Lower leg skin (tissue), 4 donors: Measurements from ENCODE around the gene RRP1B. TPM values are rescaled to one million over a fixed set of nuclear protein-coding genes. Genes with fewer than 3 reads are reported as not detected.

ENCODE experiments used
- DNase-seq, 2 donors: peaks; one replicate each; pipeline ENCODE4 v3.0.0-alpha.2; 2019; ENCODE audit warnings: low spot score in 2 of 2
- H3K4me3 ChIP-seq: fragments of 200-600 bp; sonication (generic); 2 replicates; pipeline ENCODE4 v1.5.1; 2017; ENCODE audit warnings: mild to moderate bottlenecking, low read depth; ENCODE audit not compliant: poor library complexity, severe bottlenecking
- POLR2A ChIP-seq, 2 donors: fragments of 450-650 bp; IDR thresholded peaks; one replicate each; pipeline ENCODE4 v1.6.1; 2016 to 2017; ENCODE audit warnings: antibody characterized with exemption in 2 of 2, mild to moderate bottlenecking in 1 of 2, moderate library complexity in 1 of 2
- WGBS, 2 donors: methylation state at CpG; one replicate each; pipeline ENCODE4 v1.1.5; 2018; 5-methylcytosine and 5-hydroxymethylcytosine counted together
- intact Hi-C: fragments of 100-400 bp; cut with DNase I; formaldehyde crosslinking; loops from one replicate; pipeline ENCODE4 v1.15.0; 2023; ENCODE audit warnings: low total_unique reads
- total RNA-seq, 4 donors: library from RNA; depleted of rRNA; stranded (reverse); fragments of >200 nt; gene quantifications; one replicate each; pipeline ENCODE4 v1.1.0, GENCODE V29; 2016
- TF ChIP-seq, protein P1 (sequence below), 3 donors: fragments of 450-650 bp; IDR thresholded peaks; one replicate each; pipeline ENCODE4 v1.5.1; 2016; ENCODE audit warnings: antibody characterized with exemption in 3 of 3, mild to moderate bottlenecking in 3 of 3, moderate library complexity in 2 of 3

The RRP1B gene
- total RNA-seq, 4 donors from 2014 or later: 15.4 to 22.2 (median 19.5) TPM

- WGBS, 2 donors: 86 to 87% methylated on average over 3 of the region's 3 CpGs
- intact Hi-C loops: no loop called here
- no peak for DNase-seq
- TF ChIP-seq, protein P1, sequence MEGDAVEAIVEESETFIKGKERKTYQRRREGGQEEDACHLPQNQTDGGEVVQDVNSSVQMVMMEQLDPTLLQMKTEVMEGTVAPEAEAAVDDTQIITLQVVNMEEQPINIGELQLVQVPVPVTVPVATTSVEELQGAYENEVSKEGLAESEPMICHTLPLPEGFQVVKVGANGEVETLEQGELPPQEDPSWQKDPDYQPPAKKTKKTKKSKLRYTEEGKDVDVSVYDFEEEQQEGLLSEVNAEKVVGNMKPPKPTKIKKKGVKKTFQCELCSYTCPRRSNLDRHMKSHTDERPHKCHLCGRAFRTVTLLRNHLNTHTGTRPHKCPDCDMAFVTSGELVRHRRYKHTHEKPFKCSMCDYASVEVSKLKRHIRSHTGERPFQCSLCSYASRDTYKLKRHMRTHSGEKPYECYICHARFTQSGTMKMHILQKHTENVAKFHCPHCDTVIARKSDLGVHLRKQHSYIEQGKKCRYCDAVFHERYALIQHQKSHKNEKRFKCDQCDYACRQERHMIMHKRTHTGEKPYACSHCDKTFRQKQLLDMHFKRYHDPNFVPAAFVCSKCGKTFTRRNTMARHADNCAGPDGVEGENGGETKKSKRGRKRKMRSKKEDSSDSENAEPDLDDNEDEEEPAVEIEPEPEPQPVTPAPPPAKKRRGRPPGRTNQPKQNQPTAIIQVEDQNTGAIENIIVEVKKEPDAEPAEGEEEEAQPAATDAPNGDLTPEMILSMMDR (IDR thresholded peaks at IDR 0.05): no peak
- TF ChIP-seq POLR2A (IDR thresholded peaks at IDR 0.05): no peak
- H3K4me3 ChIP-seq: no peak overlapping the region
Measured at GRCh38 chr21:43637530-43638158, 21.7 kb upstream of the RRP1B start.

DNA sequence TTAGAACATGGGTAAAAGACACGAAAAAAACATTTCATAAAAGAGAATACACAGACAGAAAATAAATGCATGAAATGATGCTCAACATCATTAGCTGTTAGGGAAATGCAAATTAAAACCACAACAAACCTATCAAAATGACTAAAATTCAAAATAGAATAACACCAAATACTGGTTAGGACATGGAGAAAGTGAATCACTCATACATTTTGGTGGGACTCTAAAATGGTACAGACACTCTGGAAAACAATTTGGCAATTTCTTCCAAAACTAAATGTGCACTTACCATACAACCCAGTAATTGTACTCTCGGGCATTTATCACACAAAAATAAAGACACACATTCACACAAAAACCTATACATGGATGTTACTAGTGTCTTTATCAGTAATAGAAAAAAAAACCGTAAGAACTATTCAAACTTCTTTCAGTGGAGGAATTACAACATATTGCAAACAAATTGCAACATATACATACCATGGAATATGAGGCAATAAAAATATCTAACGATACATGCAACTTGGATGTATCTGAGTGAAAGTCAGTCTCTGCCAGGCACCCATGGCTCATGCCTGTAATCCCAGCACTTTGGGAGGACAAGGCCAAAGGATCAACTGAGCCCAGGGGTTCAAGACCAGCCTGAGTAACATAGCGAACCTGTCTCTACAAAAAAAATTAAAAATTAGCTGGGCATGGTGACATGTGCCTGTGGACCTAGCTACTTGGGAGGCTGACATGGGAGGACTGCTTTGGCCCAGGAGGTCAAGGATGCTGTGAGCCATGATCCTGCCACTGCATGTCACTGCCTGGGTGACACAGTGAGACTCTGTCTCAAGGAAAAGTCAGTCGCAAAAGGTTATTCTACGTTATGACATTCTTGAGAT lies 19.6 kb upstream of the RRP1B start:
- intact Hi-C loops: no loop called here
- 67 to 68% methylated on average over 7 of the region's 7 CpGs for WGBS, 2 donors
- no peak for DNase-seq
- TF ChIP-seq, protein P1 (IDR thresholded peaks at IDR 0.05): no peak
- TF ChIP-seq POLR2A (IDR thresholded peaks at IDR 0.05): no peak
- H3K4me3 ChIP-seq: no peak overlapping the region

DNA sequence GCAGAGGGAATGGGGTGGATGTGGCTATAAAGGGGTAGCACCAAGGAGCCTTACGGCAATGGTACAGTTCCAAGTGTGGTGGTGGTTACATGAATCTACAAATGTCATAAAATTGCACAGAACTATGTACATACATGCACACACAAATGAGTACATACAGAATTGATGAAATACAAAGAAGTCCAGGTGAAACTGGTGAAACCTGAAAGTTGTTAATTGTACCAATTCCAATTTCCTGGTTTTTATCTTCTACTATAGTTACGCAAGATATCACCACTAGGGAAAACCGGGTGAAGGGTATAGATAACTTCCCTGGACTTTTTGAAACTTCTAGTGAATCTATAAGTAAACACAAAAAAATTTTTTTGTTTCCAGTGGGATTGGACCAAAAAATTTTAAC lies 19.0 kb upstream of the RRP1B start:
- WGBS, 2 donors: 55 to 64% methylated on average over 3 of the region's 3 CpGs

GRCh38 chr21:43643193-43643592 lies 16.2 kb upstream of the RRP1B start:
- TF ChIP-seq, protein P1 (IDR thresholded peaks at IDR 0.05): no peak
- intact Hi-C loops: no loop called here
- 91 to 97% methylated on average over 4 of the region's 4 CpGs for WGBS, 2 donors
- H3K4me3 ChIP-seq: no peak overlapping the region
- no peak for DNase-seq

More for the DNA sequence above, 19.0 kb upstream of the RRP1B start:
- no peak overlapping the region for H3K4me3 ChIP-seq
- intact Hi-C loops: no loop called here
- DNase-seq: no peak
- TF ChIP-seq POLR2A (IDR thresholded peaks at IDR 0.05): no peak
- TF ChIP-seq, protein P1 (IDR thresholded peaks at IDR 0.05): no peak

- WGBS, 2 donors: 85% methylated on average over 4 of the region's 4 CpGs
- no peak for TF ChIP-seq POLR2A (IDR thresholded peaks at IDR 0.05)
- TF ChIP-seq, protein P1 (IDR thresholded peaks at IDR 0.05): no peak
- intact Hi-C loops: no loop called here
- DNase-seq: peak in 1 of 2 donors; percentile 57
- no peak overlapping the region for H3K4me3 ChIP-seq
Measured at GRCh38 chr21:43644071-43644470, 15.3 kb upstream of the RRP1B start.
